GM19455 (cell line): ENCODE data around the gene TAS2R46.
"Not testable (repeated sequence)": the region's sequence is repeated elsewhere in the genome, so short reads cannot be mapped to it uniquely, and the experiment has no call there.

Source experiments
- ATAC-seq: cut with Tn5 transposase; IDR thresholded peaks from one replicate; pipeline ENCODE4 v1.9.1; 2021; ENCODE audit not compliant: unreplicated experiment

TAS2R46 gene

GRCh38 chr12:11040162-11040561 is 21.9 kb downstream of the TAS2R46 start:
- ATAC-seq = no peak

- no peak for ATAC-seq
Observed at GRCh38 chr12:11039171-11039570, 22.9 kb downstream of the TAS2R46 start.

- not testable (repeated sequence) for ATAC-seq
Observed at GRCh38 chr12:11033959-11034358, 28.1 kb downstream of the TAS2R46 start.

GRCh38 chr12:11031307-11031706 is 30.8 kb downstream of the TAS2R46 start, which contains the start of gene TAS2R31:
TSS of gene TAS2R31 (minus strand) at chr12:11031407. CDS start at chr12:11031335, 72 bp downstream.
- ATAC-seq = no peak

- ATAC-seq = no peak
Observed at GRCh38 chr12:11026118-11026517, 36.0 kb downstream of the TAS2R46 start.

- no peak for ATAC-seq
Observed at GRCh38 chr12:11023387-11023786, 38.7 kb downstream of the TAS2R46 start.

GRCh38 chr12:11022520-11022919 is 39.6 kb downstream of the TAS2R46 start, which contains the start of gene TAS2R19:
TSS of gene TAS2R19 (minus strand) at chr12:11022620. CDS start at chr12:11022571, 49 bp downstream.
- no peak for ATAC-seq

- no peak for ATAC-seq
Observed at GRCh38 chr12:11016937-11017336, 45.2 kb downstream of the TAS2R46 start.

GRCh38 chr12:11015775-11016430 is 46.2 kb downstream of the TAS2R46 start:
- ATAC-seq = no peak

- no peak for ATAC-seq
Observed at GRCh38 chr12:11014234-11014633, 47.9 kb downstream of the TAS2R46 start.
